ENCODE measurements around the gene FRMPD1. TPM values are rescaled to one million over a fixed set of nuclear protein-coding genes. Genes with fewer than 3 reads are reported as not detected.

The FRMPD1 gene
- total and polyA plus RNA-seq, 12 donors, result 0.07 to 0.78 (median 0.18) TPM; not detected in 4

DNA sequence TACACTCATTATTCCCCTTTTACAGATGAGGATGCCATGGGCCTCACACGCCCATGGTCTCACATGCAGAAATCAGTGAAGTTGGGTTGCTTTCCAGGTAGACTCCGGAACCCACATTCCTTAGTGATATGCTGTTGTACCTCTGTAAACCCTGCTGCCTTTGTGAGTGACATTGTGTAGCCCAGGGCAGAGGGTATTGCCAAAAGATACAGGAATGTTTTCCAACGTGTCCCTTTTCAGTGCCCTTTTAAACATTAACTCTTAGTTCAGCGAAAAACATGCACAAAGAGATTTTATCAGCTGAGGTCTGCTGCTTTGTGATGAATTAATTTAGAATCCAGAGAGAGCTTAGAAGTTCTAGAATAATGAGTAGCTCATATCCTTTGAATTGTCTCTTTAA, 64.5 kb downstream of the FRMPD1 start:
- Histone ChIP-seq H3K36me3 (replicated peaks in 1 of 2) (no peaks in the 10 kb centered on the region), H3K4me3 (no peak overlapping the region), H3K4me1 (replicated peaks in 1 of 2) (no peaks in the 10 kb centered on the region), H3K27ac (no peak overlapping the region), H3K9me3 (replicated peaks in 1 of 3) (no peaks in the 10 kb centered on the region), H3K27me3 (no peaks in the 10 kb centered on the region)
- 60 to 74% (median 63%) methylated on average over 4 of the region's 4 CpGs for WGBS, 4 donors
- intact Hi-C loops (cut with DNase I), result no loop called here
- DNase-seq, result no peak
- TF ChIP-seq, protein P1, sequence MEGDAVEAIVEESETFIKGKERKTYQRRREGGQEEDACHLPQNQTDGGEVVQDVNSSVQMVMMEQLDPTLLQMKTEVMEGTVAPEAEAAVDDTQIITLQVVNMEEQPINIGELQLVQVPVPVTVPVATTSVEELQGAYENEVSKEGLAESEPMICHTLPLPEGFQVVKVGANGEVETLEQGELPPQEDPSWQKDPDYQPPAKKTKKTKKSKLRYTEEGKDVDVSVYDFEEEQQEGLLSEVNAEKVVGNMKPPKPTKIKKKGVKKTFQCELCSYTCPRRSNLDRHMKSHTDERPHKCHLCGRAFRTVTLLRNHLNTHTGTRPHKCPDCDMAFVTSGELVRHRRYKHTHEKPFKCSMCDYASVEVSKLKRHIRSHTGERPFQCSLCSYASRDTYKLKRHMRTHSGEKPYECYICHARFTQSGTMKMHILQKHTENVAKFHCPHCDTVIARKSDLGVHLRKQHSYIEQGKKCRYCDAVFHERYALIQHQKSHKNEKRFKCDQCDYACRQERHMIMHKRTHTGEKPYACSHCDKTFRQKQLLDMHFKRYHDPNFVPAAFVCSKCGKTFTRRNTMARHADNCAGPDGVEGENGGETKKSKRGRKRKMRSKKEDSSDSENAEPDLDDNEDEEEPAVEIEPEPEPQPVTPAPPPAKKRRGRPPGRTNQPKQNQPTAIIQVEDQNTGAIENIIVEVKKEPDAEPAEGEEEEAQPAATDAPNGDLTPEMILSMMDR (IDR thresholded peaks at IDR 0.05), result no peak
- no peak for TF ChIP-seq POLR2A (IDR thresholded peaks at IDR 0.05)

DNA sequence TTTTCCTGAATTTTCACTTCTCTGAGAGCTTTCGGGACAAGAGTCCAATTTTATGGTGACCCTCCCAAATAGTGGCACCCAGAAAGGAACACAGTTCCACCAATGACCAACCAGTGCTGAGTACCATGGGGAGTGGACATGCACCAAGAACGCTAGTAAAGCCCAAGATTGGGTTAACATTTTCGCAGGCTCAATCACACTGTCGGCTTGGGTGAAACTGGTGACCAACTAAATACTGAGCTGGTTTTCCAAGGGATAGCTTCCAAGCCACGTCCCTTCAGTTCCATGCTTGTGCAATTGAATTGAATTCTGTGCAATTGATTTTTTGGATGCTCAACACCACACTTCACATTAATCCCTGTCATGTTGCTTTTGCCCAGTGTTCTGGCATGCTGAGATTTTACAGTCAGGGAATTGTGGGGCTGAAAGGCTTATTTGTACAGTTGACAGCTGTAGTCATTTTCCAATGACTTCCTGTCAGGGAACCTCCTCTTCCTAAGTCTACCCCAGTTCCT, 65.3 kb downstream of the FRMPD1 start:
- Histone ChIP-seq H3K27me3 (no peaks in the 10 kb centered on the region), H3K4me1 (replicated peaks in 1 of 2) (no peaks in the 10 kb centered on the region), H3K27ac (no peak overlapping the region), H3K36me3 (replicated peaks in 1 of 2) (no peaks in the 10 kb centered on the region), H3K4me3 (no peak overlapping the region), H3K9me3 (replicated peaks in 1 of 3) (no peaks in the 10 kb centered on the region)
- no peak for DNase-seq
- intact Hi-C loops (cut with DNase I), result no loop called here
- TF ChIP-seq, protein P1 (IDR thresholded peaks at IDR 0.05), result no peak
- TF ChIP-seq POLR2A (IDR thresholded peaks at IDR 0.05), result no peak
- WGBS, 4 donors, result 84 to 97% (median 90%) methylated on average over 3 to 5 of the region's 5 CpGs

DNA sequence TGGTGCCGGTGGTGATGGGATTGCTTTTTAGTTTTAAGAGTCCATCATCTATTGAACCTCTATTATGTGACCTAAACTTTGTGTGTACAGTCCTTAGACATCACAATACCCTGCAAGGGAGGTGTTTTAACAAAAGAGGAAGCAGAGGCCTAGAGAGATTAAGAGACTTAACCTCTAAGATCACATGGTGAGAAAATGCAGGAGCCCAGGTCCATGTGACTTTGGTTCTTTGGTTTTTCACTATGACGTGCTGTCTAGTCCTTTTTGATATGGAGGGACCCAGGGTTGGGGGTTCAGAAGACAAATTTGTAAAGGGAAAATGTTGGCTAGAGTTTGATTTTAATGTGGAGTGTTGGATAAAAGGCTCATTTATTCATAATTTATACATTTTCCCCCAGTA, 68.8 kb downstream of the FRMPD1 start:
- TF ChIP-seq, protein P1 (IDR thresholded peaks at IDR 0.05), result no peak
- no peak for TF ChIP-seq POLR2A (IDR thresholded peaks at IDR 0.05)
- H3K4me3 ChIP-seq, result no peak overlapping the region
- H3K4me1 ChIP-seq (replicated peaks in 1 of 2), result no peaks in the 10 kb centered on the region
- DNase-seq, result no peak
- WGBS, 4 donors, result 73 to 84% (median 78%) methylated on average over 2 of the region's 2 CpGs
- no peaks in the 10 kb centered on the region for H3K27me3 ChIP-seq
- H3K9me3 ChIP-seq (replicated peaks in 1 of 3), result no peaks in the 10 kb centered on the region
- H3K36me3 ChIP-seq (replicated peaks in 1 of 2), result no peaks in the 10 kb centered on the region
- H3K27ac ChIP-seq, result no peak overlapping the region
- intact Hi-C loops (cut with DNase I), result no loop called here

DNA sequence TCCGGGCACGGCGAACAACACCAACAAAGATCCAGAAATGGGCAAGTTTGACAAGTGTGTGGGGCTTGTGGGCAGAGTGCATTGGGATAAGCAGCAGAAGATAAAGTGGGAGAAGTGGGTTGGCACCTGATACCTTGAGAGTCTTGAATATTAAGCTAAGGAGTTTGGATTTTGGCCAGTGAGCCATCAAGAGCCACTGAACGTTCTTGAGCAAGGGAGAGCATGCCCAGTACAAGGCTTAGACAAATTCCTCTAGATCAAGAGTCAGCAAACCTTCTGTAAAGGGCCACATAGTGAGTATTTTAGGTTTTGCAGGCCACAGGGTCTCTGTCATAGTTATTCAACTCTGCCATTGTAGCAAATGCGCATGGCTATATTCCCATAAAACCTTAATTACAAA, 76.3 kb downstream of the FRMPD1 start:
- TF ChIP-seq, protein P1 (IDR thresholded peaks at IDR 0.05), result no peak
- intact Hi-C loops (cut with DNase I), result no loop called here
- H3K4me3 ChIP-seq, result no peak overlapping the region
- H3K27ac ChIP-seq, result no peak overlapping the region
- 86 to 96% (median 89%) methylated on average over 5 of the region's 5 CpGs for WGBS, 4 donors
- no peaks in the 10 kb centered on the region for H3K27me3 ChIP-seq
- H3K4me1 ChIP-seq (replicated peaks in 1 of 2), result no peaks in the 10 kb centered on the region
- no peaks in the 10 kb centered on the region for H3K36me3 ChIP-seq (replicated peaks in 1 of 2)
- no peaks in the 10 kb centered on the region for H3K9me3 ChIP-seq (replicated peaks in 1 of 3)
- no peak for DNase-seq

All from adrenal gland (tissue), 12 donors.